GM12874 (cell line): ENCODE results near the gene CEND1.
A peak's percentile ranks its signal among the peaks of the same experiment; 100 is the strongest.

Experiments
- CTCF ChIP-seq: IDR thresholded peaks from 2 replicates; pipeline ENCODE4 v1.5.1; 2011; ENCODE audit warnings: low read depth, mild to moderate bottlenecking, control low read depth, low read length, moderate library complexity; ENCODE audit not compliant: insufficient read depth

Gene CEND1

GRCh38 chr11:769887-770641 lies 19.8 kb downstream of the CEND1 start:
- TF ChIP-seq CTCF, result no peak

GRCh38 chr11:767238-767637 lies 22.7 kb downstream of the CEND1 start:
- no peak for TF ChIP-seq CTCF

GRCh38 chr11:766936-767210 lies 23.0 kb downstream of the CEND1 start:
- TF ChIP-seq CTCF, result no peak

GRCh38 chr11:766106-766935 lies 23.6 kb downstream of the CEND1 start:
- no peak for TF ChIP-seq CTCF

- TF ChIP-seq CTCF, result no peak
These were observed 24.1 kb downstream of the CEND1 start for GRCh38 chr11:765802-766091.

GRCh38 chr11:765025-765801 lies 24.7 kb downstream of the CEND1 start:
- peak; percentile 75 for TF ChIP-seq CTCF

GRCh38 chr11:764322-765024 lies 25.4 kb downstream of the CEND1 start:
- TF ChIP-seq CTCF, result no peak
